ENCODE measurements around the gene EXPH5. TPM values are rescaled to one million over a fixed set of nuclear protein-coding genes. Genes with fewer than 3 reads are reported as not detected.

The EXPH5 gene
- total RNA-seq, 1 experiment from 2014 or later, result 18.1 TPM

- peaks cover 11% of the 10 kb centered on the region for H3K4me1 Mint-ChIP-seq (ENCODE audit: low read depth, unreplicated experiment)
- Histone ChIP-seq H3K36me3 (ENCODE audit: control insufficient read depth, insufficient read depth, low read length) (no peaks in the 10 kb centered on the region), H3K9me3 (no peaks in the 10 kb centered on the region), H3K27me3 (replicated peaks; ENCODE audit: control insufficient read depth, insufficient read depth, low read length) (no peaks in the 10 kb centered on the region), H3K4me1 (no peaks in the 10 kb centered on the region), H3K4me3 (ENCODE audit: low read depth, low read length) (no peak overlapping the region)
- no peak for DNase-seq
- H3K27me3 Mint-ChIP-seq (ENCODE audit: insufficient read depth, unreplicated experiment), result no peaks in the 10 kb centered on the region
- intact Hi-C loops (cut with micrococcal nuclease; ENCODE audit: unreplicated experiment), result no loop called here
- no peak overlapping the region for H3K27ac Mint-ChIP-seq (ENCODE audit: unreplicated experiment)
- H3K4me3 Mint-ChIP-seq (ENCODE audit: unreplicated experiment), result no peak overlapping the region
- no TSS peak for BruUV-seq (replicated peaks)
- peaks cover 13% of the 10 kb centered on the region for H3K36me3 Mint-ChIP-seq (ENCODE audit: insufficient read depth, unreplicated experiment)
- no peak for TF ChIP-seq CTCF (IDR thresholded peaks at IDR 0.05; ENCODE audit: insufficient read depth in 1 of 2, low read depth in 1 of 2, low read length in 1 of 2, severe bottlenecking in 1 of 2, unreplicated experiment in 1 of 2)
- ChIA-PET CTCF (no interaction called here), POLR2A (no interaction called here)
- no peaks in the 10 kb centered on the region for H3K9me3 Mint-ChIP-seq (ENCODE audit: unreplicated experiment)
Observed at GRCh38 chr11:108536783-108537182, 56.8 kb downstream of the EXPH5 start.

- ChIA-PET POLR2A (no interaction called here), CTCF (no interaction called here)
- no peaks in the 10 kb centered on the region for H3K9me3 Mint-ChIP-seq (ENCODE audit: unreplicated experiment)
- Histone ChIP-seq H3K4me3 (ENCODE audit: low read depth, low read length) (no peak overlapping the region), H3K4me1 (no peaks in the 10 kb centered on the region), H3K36me3 (ENCODE audit: control insufficient read depth, insufficient read depth, low read length) (no peaks in the 10 kb centered on the region), H3K9me3 (no peaks in the 10 kb centered on the region), H3K27me3 (replicated peaks; ENCODE audit: control insufficient read depth, insufficient read depth, low read length) (no peaks in the 10 kb centered on the region)
- peaks cover 13% of the 10 kb centered on the region for H3K36me3 Mint-ChIP-seq (ENCODE audit: insufficient read depth, unreplicated experiment)
- H3K4me3 Mint-ChIP-seq (ENCODE audit: unreplicated experiment), result no peak overlapping the region
- peaks cover 11% of the 10 kb centered on the region for H3K4me1 Mint-ChIP-seq (ENCODE audit: low read depth, unreplicated experiment)
- no peak overlapping the region for H3K27ac Mint-ChIP-seq (ENCODE audit: unreplicated experiment)
- intact Hi-C loops (cut with micrococcal nuclease; ENCODE audit: unreplicated experiment), result no loop called here
- no peak for DNase-seq
- H3K27me3 Mint-ChIP-seq (ENCODE audit: insufficient read depth, unreplicated experiment), result no peaks in the 10 kb centered on the region
- no TSS peak for BruUV-seq (replicated peaks)
- TF ChIP-seq CTCF (IDR thresholded peaks at IDR 0.05; ENCODE audit: insufficient read depth in 1 of 2, low read depth in 1 of 2, low read length in 1 of 2, severe bottlenecking in 1 of 2, unreplicated experiment in 1 of 2), result no peak
Observed at GRCh38 chr11:108535384-108535955, 58.1 kb downstream of the EXPH5 start.

- no peaks in the 10 kb centered on the region for H3K9me3 Mint-ChIP-seq (ENCODE audit: unreplicated experiment)
- H3K36me3 Mint-ChIP-seq (ENCODE audit: insufficient read depth, unreplicated experiment), result peaks cover 13% of the 10 kb centered on the region
- POLR2A ChIA-PET, result no interaction called here
- H3K4me1 Mint-ChIP-seq (ENCODE audit: low read depth, unreplicated experiment), result peaks cover 11% of the 10 kb centered on the region
- H3K27me3 ChIP-seq (replicated peaks; ENCODE audit: control insufficient read depth, insufficient read depth, low read length), result no peaks in the 10 kb centered on the region
- no peak overlapping the region for H3K4me3 ChIP-seq (ENCODE audit: low read depth, low read length)
- intact Hi-C loops (cut with micrococcal nuclease; ENCODE audit: unreplicated experiment), result no loop called here
- no peaks in the 10 kb centered on the region for H3K36me3 ChIP-seq (ENCODE audit: control insufficient read depth, insufficient read depth, low read length)
- no peak for DNase-seq
- no peak for TF ChIP-seq CTCF (IDR thresholded peaks at IDR 0.05; ENCODE audit: insufficient read depth in 1 of 2, low read depth in 1 of 2, low read length in 1 of 2, severe bottlenecking in 1 of 2, unreplicated experiment in 1 of 2)
- no peak overlapping the region for H3K4me3 Mint-ChIP-seq (ENCODE audit: unreplicated experiment)
- CTCF ChIA-PET, result no interaction called here
- H3K27ac Mint-ChIP-seq (ENCODE audit: unreplicated experiment), result no peak overlapping the region
- no peaks in the 10 kb centered on the region for H3K9me3 ChIP-seq
- BruUV-seq (replicated peaks), result no TSS peak
- H3K4me1 ChIP-seq, result no peaks in the 10 kb centered on the region
- no peaks in the 10 kb centered on the region for H3K27me3 Mint-ChIP-seq (ENCODE audit: insufficient read depth, unreplicated experiment)
Observed at GRCh38 chr11:108534274-108534882, 59.2 kb downstream of the EXPH5 start.

All from Caco-2 (cell line).